Urothelium cell line (cell line): ENCODE measurements around the gene CENPC.
"Not testable (repeated sequence)": the region's sequence is repeated elsewhere in the genome, so short reads cannot be mapped to it uniquely, and the experiment has no call there.

Experiments
- DNase-seq: peaks from one replicate; pipeline ENCODE4 v3.0.0; 2011; ENCODE audit warnings: low spot score, mixed read lengths
- FAIRE-seq: peaks from 2 replicates; lab custom pipeline; 2011; peaks lifted over from hg19 to GRCh38; lab: Jason Lieb, UNC

CENPC gene

GRCh38 chr4:67475155-67475554 lies 70.1 kb downstream of the CENPC start:
- no peak for DNase-seq
- FAIRE-seq = no peak

DNA sequence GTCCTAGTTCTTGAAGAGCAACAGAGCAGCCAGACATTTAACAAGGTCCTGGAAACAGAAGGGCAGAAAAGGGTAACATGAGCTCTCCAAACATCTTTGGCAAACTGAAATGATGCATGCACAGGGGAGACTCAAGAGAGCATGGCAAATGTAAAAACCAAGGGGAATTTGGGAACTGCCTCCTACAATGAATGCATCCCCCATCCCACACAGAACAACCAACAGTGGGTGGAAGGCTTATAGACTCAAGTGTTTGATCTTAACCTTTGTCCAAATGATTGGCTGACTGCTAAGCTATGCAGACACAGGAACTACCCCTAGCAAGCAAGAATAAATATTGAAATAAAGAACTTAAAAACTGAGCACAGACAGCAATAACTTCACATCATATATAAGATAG lies 74.4 kb downstream of the CENPC start:
- no peak for FAIRE-seq
- no peak for DNase-seq

- peak; percentile 32 for FAIRE-seq
These were observed 76.5 kb downstream of the CENPC start for GRCh38 chr4:67468830-67469229.

DNA sequence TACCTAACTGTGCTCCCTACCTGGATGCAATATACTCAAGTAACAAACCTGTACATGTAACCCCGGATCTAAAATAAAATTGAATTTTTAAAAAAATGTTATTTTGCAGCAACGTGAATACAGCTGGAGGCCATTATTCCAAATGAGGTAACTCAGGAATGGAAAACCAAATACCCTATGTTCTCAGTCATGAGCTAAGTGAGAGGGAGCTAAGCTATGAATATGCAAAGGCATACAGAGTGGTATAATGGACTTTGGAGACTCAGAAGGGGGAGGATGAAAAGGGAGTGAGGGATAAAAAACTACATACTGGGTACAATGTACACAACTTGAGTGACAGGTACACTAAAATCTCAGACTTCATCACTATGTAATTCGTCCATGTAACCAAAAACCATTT lies 78.6 kb downstream of the CENPC start:
- no peak for DNase-seq
- no peak for FAIRE-seq

More at GRCh38 chr4:67468830-67469229, 76.5 kb downstream of the CENPC start:
- no peak for DNase-seq

DNA sequence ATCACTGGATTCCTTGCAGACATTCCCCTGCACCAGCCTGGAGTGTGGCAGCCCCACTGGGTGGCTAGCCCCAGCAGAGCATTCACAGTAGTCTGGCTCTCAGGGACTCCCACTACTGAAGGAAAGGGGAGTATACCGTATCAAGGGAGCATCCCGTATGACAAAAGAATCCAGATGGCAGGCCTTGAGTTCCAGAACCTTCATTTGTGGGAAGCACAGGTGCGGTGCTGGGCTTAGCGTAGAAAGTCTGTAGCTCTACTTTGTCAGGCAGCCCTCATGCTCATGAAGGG lies 79.6 kb downstream of the CENPC start:
- DNase-seq (no peak), FAIRE-seq (no peak)

- DNase-seq = no peak
- peak; percentile 55 for FAIRE-seq
These were observed 80.1 kb downstream of the CENPC start for GRCh38 chr4:67465032-67465762.

DNA sequence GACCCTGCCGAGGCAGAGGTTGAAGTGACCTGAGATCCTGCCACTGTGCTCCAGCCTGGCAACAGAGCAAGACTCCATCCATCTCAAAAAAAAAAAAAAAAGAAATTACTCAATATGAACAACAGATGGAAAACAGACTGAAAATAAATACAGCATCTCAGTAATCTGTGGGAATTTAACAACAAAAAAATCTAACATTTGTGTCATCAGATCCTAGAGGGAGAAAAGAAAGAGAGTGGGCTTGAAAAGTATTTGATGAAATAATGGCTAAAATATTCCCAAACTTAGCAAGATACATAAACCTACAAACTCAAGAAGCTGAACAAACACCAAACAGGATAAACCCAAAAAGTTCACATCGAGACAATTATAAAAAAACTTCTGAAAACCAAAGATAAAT lies 84.7 kb downstream of the CENPC start:
- FAIRE-seq (no peak), DNase-seq (no peak)

DNA sequence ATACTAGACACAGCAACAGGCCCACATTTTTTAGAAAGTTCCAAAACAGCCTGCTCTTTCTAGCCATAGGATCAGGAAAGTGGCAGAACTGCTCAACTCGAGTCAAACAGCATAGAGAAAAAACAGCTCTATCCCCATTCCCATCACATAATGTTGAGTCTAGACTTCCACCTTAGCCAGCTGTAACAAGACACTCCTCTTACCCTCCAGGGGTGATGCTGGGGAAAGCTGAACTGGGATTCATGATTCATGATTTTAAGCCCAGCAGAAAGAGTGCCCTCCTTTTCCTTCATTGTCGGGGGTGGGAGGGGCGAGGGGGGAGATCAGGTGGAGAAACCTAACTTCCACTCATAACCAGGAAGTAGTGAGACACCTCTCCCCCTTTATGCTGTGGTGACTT lies 86.1 kb downstream of the CENPC start:
- no peak for FAIRE-seq
- no peak for DNase-seq

DNA sequence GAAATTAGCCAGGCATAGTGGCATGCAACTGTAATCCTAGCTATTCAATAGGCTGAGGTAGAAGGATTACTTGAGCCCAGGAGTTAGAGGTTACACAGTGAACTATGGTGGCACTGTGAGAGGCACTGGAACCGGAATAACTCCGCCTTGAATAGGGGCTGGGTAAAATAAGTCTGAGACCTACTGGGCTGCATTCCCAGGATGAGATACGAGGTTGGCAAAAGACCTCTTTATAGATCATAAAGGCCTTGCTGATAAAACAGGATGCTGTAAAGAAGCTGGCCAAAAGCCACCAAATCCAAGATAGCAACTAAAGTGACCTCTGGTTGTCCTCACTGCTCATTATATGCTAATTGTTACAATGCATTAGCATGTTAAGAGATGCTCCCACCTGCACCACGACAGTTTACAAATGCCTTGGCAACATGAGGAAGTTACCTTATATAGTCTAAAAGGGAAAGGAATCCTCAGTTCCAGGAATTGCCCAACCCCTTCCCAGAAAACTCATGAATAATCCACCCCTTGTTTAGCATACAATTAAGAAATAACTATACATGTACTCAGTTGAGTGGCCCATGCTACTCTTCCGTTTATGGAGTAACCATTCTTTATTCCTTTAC lies 88.6 kb downstream of the CENPC start:
- DNase-seq (no peak), FAIRE-seq (no peak)

DNA sequence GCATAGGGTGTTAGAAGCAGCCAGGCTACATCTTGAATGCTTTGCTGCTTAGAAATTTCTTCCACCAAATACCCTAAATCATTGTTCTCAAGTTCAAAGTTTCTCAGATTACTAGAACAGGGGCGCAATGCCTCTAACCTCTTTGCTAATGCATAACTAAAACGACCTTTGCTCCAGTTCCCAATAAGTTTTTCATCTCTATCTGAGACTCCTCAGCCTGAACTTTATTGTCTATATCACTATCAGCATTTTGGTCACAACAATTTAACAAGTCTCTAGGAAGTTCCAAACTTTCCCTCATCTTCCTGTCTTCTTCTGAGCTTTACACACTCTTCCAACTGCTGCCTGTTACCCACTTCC lies 92.5 kb downstream of the CENPC start:
- not testable (repeated sequence) for FAIRE-seq, DNase-seq

- FAIRE-seq (no peak), DNase-seq (no peak)
These were observed 93.0 kb downstream of the CENPC start for GRCh38 chr4:67452100-67452845.

DNA sequence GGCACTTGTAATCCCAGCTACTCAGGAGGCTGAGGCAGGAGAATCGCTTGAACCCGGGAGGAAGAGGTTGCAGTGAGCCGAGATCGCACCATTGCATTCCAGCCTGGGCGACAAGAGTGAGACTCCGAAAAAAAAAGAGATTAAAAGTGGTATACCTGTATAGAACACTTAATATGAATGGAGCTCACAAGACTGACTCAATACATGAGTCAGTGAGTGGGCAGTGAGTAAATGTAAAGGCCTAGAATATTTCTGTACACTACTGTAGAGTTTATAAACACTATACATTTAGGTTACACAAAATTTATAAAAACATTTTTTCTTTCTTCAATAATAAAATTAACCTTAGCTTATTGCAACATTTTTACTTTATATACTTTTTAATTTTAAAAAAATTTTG lies 93.8 kb downstream of the CENPC start:
- FAIRE-seq = no peak
- DNase-seq = no peak

GRCh38 chr4:67448621-67449020 lies 96.7 kb downstream of the CENPC start:
- no peak for FAIRE-seq
- no peak for DNase-seq

- FAIRE-seq (no peak), DNase-seq (no peak)
These were observed 97.4 kb downstream of the CENPC start for GRCh38 chr4:67447873-67448272.

- no peak for FAIRE-seq
- no peak for DNase-seq
These were observed 98.5 kb downstream of the CENPC start for GRCh38 chr4:67446811-67447210.

DNA sequence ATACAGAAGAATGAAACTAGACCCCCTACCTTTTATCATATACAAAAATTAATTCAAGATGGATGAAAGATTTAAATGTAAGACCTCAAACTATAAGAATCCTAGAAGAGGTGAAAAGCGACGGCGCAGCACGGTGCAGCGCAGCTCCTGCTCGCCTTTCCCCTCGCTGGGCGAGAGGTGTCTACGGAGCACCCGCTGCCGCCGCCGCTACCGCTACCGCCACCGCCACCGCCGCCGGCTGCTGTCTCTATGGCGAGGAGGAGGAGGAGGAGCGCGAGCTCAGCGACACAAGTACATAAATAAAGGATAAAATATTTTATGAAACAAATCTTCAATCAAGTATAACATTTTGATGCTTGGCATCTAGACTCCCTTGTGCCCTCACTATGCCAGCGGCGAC lies 99.4 kb downstream of the CENPC start:
- FAIRE-seq, DNase-seq: not testable (repeated sequence)

GRCh38 chr4:67438975-67439374 lies 106.3 kb downstream of the CENPC start:
- FAIRE-seq (no peak), DNase-seq (no peak)

DNA sequence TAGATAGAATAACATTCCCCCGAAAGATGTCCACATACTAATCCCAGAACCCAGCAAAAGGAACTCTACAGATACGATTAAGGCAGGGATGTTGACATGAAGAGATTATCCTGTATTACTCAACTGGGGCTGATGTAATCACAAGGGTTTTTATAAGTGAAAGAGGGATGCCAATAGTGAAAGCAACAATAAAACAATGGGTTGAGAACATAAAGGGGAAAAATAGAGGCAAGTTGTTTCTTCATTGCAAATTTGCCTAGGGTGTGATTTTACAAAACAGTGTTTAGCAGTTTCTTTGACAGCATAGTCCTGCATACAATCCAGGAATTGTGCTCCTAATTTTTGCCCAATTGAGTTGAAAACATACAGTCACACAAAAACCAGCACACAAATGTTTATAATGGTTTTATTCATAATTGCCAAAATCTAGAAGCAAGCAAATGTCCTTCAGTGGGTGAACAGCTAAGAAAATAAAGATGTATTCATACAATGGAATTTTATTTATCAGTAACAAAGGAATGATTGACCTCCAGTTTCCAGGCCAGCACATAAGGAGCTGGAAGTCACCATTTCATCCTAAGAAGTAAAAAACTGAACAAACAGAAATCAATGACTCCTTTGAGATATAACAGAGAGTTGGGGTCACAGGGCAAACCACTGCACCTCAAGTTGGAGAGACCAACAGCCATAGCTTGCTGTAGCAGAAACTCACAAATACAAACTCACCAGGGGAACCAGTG lies 107.2 kb downstream of the CENPC start:
- FAIRE-seq (no peak), DNase-seq (no peak)

GRCh38 chr4:67436742-67437141 lies 108.6 kb downstream of the CENPC start:
- FAIRE-seq (peak; percentile 65), DNase-seq (no peak)

DNA sequence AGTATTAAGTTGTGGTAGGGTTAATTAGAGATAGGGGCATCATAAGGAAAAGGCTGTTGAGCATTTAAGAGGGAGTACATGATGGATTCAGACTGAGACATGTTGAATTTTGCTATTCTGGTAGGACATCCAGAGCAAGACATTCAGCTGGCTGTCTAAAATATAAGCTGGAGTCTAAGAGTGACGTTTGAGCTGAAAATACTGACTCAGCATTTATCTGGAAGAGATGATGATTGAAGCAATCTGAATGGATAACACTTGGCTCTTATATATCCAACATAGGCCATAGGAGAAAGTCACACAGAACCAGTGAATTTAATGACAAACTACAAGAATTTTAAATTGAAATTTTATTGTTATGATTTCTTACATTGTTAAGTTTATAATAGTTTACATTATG lies 114.3 kb downstream of the CENPC start:
- FAIRE-seq (no peak), DNase-seq (no peak)

- DNase-seq (no peak), FAIRE-seq (no peak)
These were observed 116.5 kb downstream of the CENPC start for GRCh38 chr4:67428819-67429218.
